ENCODE measurements around the gene CD34.

Gene CD34

DNA sequence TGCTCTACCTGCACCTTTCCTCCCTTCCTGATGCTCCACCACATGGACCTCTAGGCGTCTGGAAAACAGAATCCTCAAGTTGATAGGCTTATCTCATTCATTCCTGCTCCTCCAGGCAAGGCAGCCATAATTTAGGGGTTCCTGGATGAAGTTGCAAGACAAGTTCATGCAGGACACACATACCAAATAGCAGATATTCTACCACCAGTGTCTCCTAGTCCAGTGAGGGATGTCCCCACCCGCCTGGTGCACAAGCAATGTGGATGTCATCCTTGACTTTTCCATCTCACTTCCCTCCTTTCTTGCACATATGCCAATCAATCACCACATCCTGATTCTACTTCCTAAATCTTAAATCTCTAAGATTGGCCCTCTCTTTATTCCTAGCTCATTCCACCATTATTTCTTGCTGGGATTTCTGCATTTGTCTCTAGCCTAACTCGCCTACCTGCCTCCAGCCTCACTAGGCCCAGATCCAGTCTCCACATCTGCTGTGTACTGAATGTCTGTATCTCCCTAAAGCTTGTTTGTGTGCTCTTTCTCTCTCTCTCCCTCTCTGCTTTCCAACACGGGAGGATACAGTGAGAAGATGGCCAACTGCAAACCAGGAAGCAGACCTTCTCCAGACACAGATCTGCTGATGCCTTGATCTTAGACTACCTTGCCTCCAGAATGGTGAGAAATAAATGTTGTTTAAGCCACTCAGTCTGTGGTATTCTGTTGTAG is 40.5 kb downstream of the CD34 start:
- no peak overlapping the region for H3K4me3 ChIP-seq (ENCODE audit: low read depth, low read length)
- H3K27me3 ChIP-seq (ENCODE audit: insufficient read depth, low read depth, severe bottlenecking): no peaks in the 10 kb centered on the region
- peaks cover 24% of the 10 kb centered on the region for H3K36me3 ChIP-seq
- DNase-seq: no peak
- no peaks in the 10 kb centered on the region for H3K9me3 ChIP-seq (ENCODE audit: severe bottlenecking)
- TF ChIP-seq, protein P1, sequence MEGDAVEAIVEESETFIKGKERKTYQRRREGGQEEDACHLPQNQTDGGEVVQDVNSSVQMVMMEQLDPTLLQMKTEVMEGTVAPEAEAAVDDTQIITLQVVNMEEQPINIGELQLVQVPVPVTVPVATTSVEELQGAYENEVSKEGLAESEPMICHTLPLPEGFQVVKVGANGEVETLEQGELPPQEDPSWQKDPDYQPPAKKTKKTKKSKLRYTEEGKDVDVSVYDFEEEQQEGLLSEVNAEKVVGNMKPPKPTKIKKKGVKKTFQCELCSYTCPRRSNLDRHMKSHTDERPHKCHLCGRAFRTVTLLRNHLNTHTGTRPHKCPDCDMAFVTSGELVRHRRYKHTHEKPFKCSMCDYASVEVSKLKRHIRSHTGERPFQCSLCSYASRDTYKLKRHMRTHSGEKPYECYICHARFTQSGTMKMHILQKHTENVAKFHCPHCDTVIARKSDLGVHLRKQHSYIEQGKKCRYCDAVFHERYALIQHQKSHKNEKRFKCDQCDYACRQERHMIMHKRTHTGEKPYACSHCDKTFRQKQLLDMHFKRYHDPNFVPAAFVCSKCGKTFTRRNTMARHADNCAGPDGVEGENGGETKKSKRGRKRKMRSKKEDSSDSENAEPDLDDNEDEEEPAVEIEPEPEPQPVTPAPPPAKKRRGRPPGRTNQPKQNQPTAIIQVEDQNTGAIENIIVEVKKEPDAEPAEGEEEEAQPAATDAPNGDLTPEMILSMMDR (IDR thresholded peaks at IDR 0.05; ENCODE audit: low read depth, low read length): no peak
- H3K27ac ChIP-seq: no peak overlapping the region

DNA sequence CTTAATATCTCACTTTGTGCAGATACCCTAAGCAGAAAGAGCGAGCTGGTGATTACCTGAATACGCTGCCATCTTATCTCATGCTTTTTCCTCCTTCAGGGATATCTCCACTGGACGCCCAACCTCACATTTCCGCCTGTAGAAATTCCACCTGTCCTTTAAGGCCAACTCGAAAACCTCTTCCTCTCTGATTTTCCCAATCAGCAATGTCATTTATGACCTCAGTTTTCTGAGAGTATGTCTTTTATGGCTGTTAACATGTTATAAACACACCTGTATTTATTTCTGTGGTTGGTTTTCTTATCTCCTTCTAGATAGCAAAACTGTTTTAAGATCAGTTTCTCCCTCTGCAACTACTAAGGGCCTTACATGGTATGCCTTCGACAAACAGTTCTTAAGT is 41.1 kb downstream of the CD34 start:
- TF ChIP-seq, protein P1 (IDR thresholded peaks at IDR 0.05; ENCODE audit: low read depth, low read length): no peak
- H3K9me3 ChIP-seq (ENCODE audit: severe bottlenecking): no peaks in the 10 kb centered on the region
- H3K27ac ChIP-seq: no peak overlapping the region
- peaks cover 30% of the 10 kb centered on the region for H3K36me3 ChIP-seq
- no peak overlapping the region for H3K4me3 ChIP-seq (ENCODE audit: low read depth, low read length)
- H3K27me3 ChIP-seq (ENCODE audit: insufficient read depth, low read depth, severe bottlenecking): no peaks in the 10 kb centered on the region
- no peak for DNase-seq

DNA sequence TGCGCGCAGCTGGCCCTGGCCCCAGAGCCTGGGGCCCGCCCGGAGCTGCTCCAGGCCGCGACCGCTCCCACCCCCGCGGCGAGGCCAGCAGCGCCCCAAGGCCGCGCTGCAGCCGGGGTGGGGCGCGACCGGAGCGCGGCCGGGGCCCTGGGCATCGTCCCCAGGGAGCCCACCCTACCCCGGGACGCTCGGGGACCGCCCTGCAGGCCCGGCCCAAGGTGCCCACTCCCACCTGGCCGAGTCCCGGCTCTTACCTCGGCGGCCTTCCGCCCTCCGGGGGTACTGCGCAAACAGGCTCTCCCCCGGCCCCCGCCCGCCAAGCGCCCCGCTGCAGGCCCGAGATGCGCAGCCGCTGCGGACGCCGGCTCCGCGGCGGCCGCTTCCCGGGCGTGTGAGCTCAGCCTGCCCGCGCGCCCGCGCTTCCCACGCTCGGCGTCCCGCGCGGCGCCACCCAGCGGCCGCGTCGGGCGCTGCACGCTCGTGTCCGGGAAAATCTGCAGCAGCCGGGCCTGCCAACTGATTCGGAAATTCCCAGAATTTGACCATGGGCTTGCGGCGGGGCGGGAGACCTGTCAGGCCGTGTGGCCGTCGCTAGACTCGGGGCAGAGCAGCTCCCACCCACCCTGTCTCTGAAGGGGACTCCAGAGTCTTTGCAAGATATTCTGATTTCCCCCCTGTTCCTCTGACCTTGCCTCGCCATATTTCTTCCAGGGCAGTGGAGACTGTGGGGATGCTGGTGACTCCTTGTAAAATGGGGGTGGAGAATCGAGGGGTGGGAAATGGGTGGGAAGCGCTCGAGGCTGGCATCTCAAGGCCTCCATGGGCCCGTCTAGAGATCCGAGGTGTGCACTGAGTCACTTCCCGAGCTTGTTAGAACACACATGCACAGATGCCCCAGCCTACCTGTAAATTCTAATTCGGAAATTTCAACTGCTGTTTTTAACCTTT is 41.9 kb downstream of the CD34 start:
- Histone ChIP-seq H3K4me3 (ENCODE audit: low read depth, low read length) (peak overlapping the region; percentile 70), H3K36me3 (peaks cover 38% of the 10 kb centered on the region), H3K27me3 (ENCODE audit: insufficient read depth, low read depth, severe bottlenecking) (no peaks in the 10 kb centered on the region), H3K27ac (peak overlapping the region; percentile 38), H3K9me3 (ENCODE audit: severe bottlenecking) (no peaks in the 10 kb centered on the region)
- peak; percentile 91 for DNase-seq
- TF ChIP-seq, protein P1 (IDR thresholded peaks at IDR 0.05; ENCODE audit: low read depth, low read length): peak; percentile 97

DNA sequence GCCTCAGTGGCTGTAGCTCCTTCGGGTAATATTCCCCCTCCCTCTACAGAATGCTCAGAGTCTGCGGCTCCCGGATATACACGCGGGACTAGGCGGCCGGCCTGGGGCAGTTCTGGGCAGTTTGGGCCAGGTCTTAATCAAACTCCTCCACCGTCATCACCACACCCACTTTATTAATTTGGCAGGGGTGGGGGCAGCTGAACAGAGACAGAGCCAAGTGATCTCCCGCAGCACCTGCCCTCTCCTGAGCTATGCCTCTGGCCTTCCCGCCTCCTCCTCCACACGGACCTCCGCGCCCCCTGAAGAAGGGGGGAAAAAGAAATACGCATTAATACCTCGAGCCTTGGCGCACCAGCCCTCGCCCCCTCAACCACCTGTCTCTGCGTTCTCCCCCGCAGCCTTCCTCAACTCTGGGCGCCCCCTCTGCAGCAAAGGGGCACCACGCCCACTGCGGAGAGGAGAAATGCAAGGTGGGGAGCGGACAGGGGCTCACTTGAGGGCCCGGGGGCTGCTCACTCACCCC is 42.6 kb downstream of the CD34 start:
- Histone ChIP-seq H3K4me3 (ENCODE audit: low read depth, low read length) (peak overlapping the region; percentile 70), H3K36me3 (peaks cover 46% of the 10 kb centered on the region), H3K9me3 (ENCODE audit: severe bottlenecking) (no peaks in the 10 kb centered on the region), H3K27me3 (ENCODE audit: insufficient read depth, low read depth, severe bottlenecking) (no peaks in the 10 kb centered on the region), H3K27ac (peak overlapping the region; percentile 38)
- TF ChIP-seq, protein P1 (IDR thresholded peaks at IDR 0.05; ENCODE audit: low read depth, low read length): no peak
- peak; percentile 55 for DNase-seq

DNA sequence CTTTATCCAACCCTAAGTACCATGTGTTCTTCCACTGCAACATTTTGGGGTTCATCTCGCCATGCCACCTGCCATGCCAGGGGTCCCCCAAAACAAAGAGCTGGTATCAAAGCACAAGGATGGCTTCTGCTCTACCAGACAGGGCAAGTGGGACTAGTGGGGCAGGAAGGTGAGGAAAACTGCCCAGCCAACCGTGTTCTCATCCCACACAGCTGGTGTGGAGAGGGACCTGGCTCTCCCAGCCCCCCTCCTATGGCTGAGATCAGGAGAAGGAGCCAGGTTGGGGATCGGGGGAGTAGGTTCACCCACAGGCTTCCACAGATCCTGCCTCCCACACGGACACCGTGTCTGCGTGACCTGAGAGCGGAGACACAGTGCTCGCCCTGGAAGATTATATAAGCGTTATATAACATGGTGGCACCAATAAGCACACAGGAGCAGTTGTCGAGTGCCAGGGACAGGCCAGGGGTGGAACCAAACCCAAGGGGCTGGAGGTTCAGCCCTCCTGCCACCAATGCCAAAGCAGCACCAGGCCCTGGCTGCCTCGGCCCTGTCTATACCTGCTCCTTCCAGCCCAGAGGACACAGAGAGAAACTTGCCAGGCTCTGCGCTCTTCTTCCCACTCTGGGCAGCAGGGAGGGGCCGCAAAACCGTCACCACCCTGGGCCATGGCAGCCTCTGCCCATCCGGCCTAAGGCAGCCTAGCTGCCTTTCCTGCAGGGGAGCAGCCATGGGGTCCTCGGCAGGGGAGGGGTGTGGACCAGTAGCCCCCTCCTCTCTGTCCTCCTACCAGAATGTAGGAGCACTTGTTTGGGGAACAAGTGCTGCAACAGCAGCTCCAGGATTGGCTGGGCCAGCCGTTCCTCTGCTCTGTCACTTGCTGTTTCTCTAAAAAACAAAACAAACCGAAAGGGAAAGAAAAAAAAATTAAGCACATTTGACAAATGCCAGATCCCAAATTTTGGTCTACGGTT is 43.5 kb downstream of the CD34 start:
- DNase-seq: no peak
- H3K9me3 ChIP-seq (ENCODE audit: severe bottlenecking): no peaks in the 10 kb centered on the region
- no peak overlapping the region for H3K4me3 ChIP-seq (ENCODE audit: low read depth, low read length)
- no peak overlapping the region for H3K27ac ChIP-seq
- TF ChIP-seq, protein P1 (IDR thresholded peaks at IDR 0.05; ENCODE audit: low read depth, low read length): no peak
- peaks cover 50% of the 10 kb centered on the region for H3K36me3 ChIP-seq
- no peaks in the 10 kb centered on the region for H3K27me3 ChIP-seq (ENCODE audit: insufficient read depth, low read depth, severe bottlenecking)
